ENCODE data around the gene RCOR2.

- TF ChIP-seq CTCF (conservative IDR thresholded peaks at IDR 0.05; ENCODE audit: low read length) (no peak), EZH2phosphoT487 (IDR thresholded peaks at IDR 0.05; ENCODE audit: borderline replicate concordance, low read depth, low read length) (no peak)
Measured at GRCh38 chr11:63905179-63905578, 11.8 kb downstream of the RCOR2 start.
